ENCODE measurements around the gene KRTAP2-1. TPM values are rescaled to one million over a fixed set of nuclear protein-coding genes. Genes with fewer than 3 reads are reported as not detected.
"Not testable (repeated sequence)": the region's sequence is repeated elsewhere in the genome, so short reads cannot be mapped to it uniquely, and the experiment has no call there.

KRTAP2-1 gene
- total and polyA plus RNA-seq, 2 donors, result 0.05 TPM; not detected in 1

DNA sequence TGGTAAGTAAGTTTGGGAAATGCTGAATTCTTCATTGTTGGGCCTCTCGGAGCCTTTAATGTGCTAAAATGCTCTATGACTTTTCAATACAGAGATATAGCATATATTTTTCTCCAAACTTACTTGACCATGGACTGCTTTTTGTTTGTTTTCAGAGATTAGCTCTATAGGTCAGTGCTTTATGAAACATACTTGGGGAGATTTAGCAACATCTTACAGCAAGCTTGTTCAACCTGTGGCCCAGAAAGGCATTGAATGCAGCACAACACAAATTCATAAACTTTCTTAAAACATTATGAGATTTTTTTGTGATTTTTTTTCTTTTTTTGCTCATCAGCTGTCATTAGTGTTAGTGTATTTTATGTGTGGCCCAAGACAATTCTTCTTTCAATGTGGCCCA is 37.2 kb downstream of the KRTAP2-1 start:
- DNase-seq (ENCODE audit: low read depth in 6 of 9, low spot score in 9 of 9), result no peak
- no peak overlapping the region for H3K4me3 ChIP-seq (ENCODE audit: low read length in 2 of 2)
- H3K9me3 ChIP-seq (ENCODE audit: control insufficient read depth in 2 of 2, insufficient read depth in 1 of 2, low read length in 1 of 2), result no peaks in the 10 kb centered on the region
- H3K27me3 ChIP-seq (ENCODE audit: control insufficient read depth in 2 of 2, insufficient read depth in 1 of 2, low read length in 1 of 2), result peaks cover 0 to 2% of the 10 kb centered on the region in 2 donors
- 100% methylated on average over 1 of the region's 1 CpG for WGBS
- H3K27ac ChIP-seq (ENCODE audit: low read depth in 1 of 2, low read length in 1 of 2), result no peak overlapping the region
- H3K36me3 ChIP-seq (ENCODE audit: control insufficient read depth in 2 of 2, insufficient read depth in 2 of 2, low read length in 1 of 2), result no peaks in the 10 kb centered on the region
- no peaks in the 10 kb centered on the region for H3K4me1 ChIP-seq (ENCODE audit: control insufficient read depth in 2 of 2, insufficient read depth in 2 of 2, low read length in 2 of 2)

DNA sequence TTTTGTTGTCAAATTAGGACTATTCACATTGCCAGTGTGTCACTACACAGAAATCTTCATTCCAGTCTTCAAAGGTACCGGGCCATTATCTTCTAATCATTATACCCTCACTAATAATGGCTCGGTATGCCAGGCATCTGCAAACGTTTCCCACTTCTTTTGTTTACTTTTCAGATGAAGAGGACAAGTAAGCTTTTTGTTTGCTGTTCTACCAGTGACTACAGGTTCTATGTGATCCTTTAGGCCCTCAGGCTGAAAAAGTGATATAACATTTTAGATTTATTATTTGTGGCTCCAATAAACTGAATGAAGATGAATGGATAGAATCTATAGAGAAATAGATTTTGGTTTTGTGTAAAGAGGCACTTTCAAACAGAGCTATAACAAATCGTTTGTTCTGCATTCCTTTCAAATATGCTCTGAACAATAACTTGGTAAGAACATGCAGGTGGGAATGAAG is 37.8 kb downstream of the KRTAP2-1 start:
- Histone ChIP-seq H3K36me3 (ENCODE audit: control insufficient read depth in 2 of 2, insufficient read depth in 2 of 2, low read length in 1 of 2) (no peaks in the 10 kb centered on the region), H3K27me3 (ENCODE audit: control insufficient read depth in 2 of 2, insufficient read depth in 1 of 2, low read length in 1 of 2) (peaks cover 0 to 5% of the 10 kb centered on the region in 2 donors), H3K4me1 (ENCODE audit: control insufficient read depth in 2 of 2, insufficient read depth in 2 of 2, low read length in 2 of 2) (no peaks in the 10 kb centered on the region), H3K4me3 (ENCODE audit: low read length in 2 of 2) (no peak overlapping the region), H3K9me3 (ENCODE audit: control insufficient read depth in 2 of 2, insufficient read depth in 1 of 2, low read length in 1 of 2) (no peaks in the 10 kb centered on the region), H3K27ac (ENCODE audit: low read depth in 1 of 2, low read length in 1 of 2) (no peak overlapping the region)
- DNase-seq (ENCODE audit: low read depth in 6 of 9, low spot score in 9 of 9), result no peak
- 90% methylated on average over 4 of the region's 4 CpGs for WGBS

DNA sequence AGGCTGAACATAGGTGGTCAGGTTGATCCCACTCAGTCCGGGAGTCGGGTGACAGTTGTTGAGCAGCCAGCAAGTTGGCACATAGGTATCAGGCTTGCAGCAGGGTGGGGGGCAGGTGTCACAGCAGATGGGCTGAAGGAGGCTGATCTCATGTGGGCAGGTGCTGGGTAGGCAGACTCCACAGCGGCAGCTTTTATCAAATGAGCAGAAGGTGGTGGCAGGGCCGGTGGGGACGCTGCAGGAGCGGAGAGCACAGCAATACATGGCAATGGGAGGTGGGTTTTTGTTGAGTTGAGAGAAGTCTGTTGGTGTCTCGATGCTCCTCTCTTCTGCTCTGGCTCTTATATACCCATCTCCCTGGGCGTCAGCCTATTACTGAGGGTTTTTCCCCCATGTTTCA is 38.3 kb downstream of the KRTAP2-1 start, which contains the start of gene KRTAP3-1:
TSS of gene KRTAP3-1 (minus strand) at position 318 of the 400 bp plus-strand sequence. CDS start at position 264, 54 bp downstream.
- Histone ChIP-seq H3K4me3 (ENCODE audit: low read length in 2 of 2) (no peak within 1 kb of the TSS), H3K4me1 (ENCODE audit: control insufficient read depth in 2 of 2, insufficient read depth in 2 of 2, low read length in 2 of 2) (no peaks in the 10 kb centered on the region), H3K9me3 (ENCODE audit: control insufficient read depth in 2 of 2, insufficient read depth in 1 of 2, low read length in 1 of 2) (no peaks in the 10 kb centered on the region), H3K36me3 (ENCODE audit: control insufficient read depth in 2 of 2, insufficient read depth in 2 of 2, low read length in 1 of 2) (no peaks in the 10 kb centered on the region), H3K27me3 (ENCODE audit: control insufficient read depth in 2 of 2, insufficient read depth in 1 of 2, low read length in 1 of 2) (peaks cover 0 to 5% of the 10 kb centered on the region in 2 donors), H3K27ac (ENCODE audit: low read depth in 1 of 2, low read length in 1 of 2) (no peak within 1 kb of the TSS)
- no peak for DNase-seq (ENCODE audit: low read depth in 6 of 9, low spot score in 9 of 9)
- WGBS, result 98% methylated on average over 8 of the region's 8 CpGs

DNA sequence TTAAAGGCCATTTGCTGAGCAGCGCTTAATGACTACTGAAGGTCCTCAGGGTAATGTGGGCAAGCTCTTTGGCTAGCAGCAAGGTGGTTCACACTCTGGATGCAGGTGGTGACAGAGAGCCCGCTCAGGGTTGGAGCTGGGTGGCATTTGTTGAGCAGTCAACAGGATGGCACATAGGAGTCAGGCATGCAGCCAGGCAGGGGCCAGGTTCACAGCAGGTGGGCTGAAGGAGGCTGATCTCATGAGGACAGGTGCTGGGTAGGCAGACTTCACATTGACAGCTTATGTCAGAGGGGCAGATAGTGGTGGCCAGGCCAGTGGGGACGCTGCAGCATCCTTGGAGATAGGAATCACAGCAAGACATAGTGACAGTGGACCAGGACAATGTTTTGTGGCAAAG is 42.7 kb downstream of the KRTAP2-1 start:
- Histone ChIP-seq H3K36me3 (ENCODE audit: control insufficient read depth in 2 of 2, insufficient read depth in 2 of 2, low read length in 1 of 2) (no peaks in the 10 kb centered on the region), H3K9me3 (ENCODE audit: control insufficient read depth in 2 of 2, insufficient read depth in 1 of 2, low read length in 1 of 2) (no peaks in the 10 kb centered on the region), H3K4me3 (ENCODE audit: low read length in 2 of 2) (no peak overlapping the region), H3K27ac (ENCODE audit: low read depth in 1 of 2, low read length in 1 of 2) (no peak overlapping the region), H3K4me1 (ENCODE audit: control insufficient read depth in 2 of 2, insufficient read depth in 2 of 2, low read length in 2 of 2) (no peaks in the 10 kb centered on the region), H3K27me3 (ENCODE audit: control insufficient read depth in 2 of 2, insufficient read depth in 1 of 2, low read length in 1 of 2) (peaks cover 0 to 5% of the 10 kb centered on the region in 2 donors)
- 98% methylated on average over 3 of the region's 3 CpGs for WGBS
- DNase-seq (ENCODE audit: low read depth in 6 of 9, low spot score in 9 of 9), result no peak

DNA sequence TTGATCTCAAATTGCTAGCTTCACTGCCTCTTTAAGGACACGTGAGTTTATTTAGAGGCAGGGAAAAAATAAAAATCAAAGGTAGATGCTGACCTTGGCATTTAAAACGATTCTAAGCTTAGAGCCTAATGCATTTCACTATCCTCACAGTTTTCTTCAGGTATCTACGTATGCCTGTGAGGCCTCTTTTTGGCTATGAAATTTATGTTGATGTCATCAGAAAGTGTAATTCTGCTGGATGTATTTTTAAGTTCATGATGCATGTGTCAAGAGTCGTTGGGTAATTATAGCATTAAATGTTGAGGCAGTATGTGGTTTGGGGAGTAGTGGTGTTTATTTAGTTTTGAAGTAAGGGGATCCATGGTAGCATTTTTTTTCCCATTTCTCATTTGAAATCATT is 43.2 kb downstream of the KRTAP2-1 start:
- no peaks in the 10 kb centered on the region for H3K36me3 ChIP-seq (ENCODE audit: control insufficient read depth in 2 of 2, insufficient read depth in 2 of 2, low read length in 1 of 2)
- no peak for DNase-seq (ENCODE audit: low read depth in 6 of 9, low spot score in 9 of 9)
- peaks cover 0 to 5% of the 10 kb centered on the region in 2 donors for H3K27me3 ChIP-seq (ENCODE audit: control insufficient read depth in 2 of 2, insufficient read depth in 1 of 2, low read length in 1 of 2)
- 89% methylated on average over 4 of the region's 4 CpGs for WGBS
- H3K4me3 ChIP-seq (ENCODE audit: low read length in 2 of 2), result no peak overlapping the region
- H3K4me1 ChIP-seq (ENCODE audit: control insufficient read depth in 2 of 2, insufficient read depth in 2 of 2, low read length in 2 of 2), result no peaks in the 10 kb centered on the region
- no peak overlapping the region for H3K27ac ChIP-seq (ENCODE audit: low read depth in 1 of 2, low read length in 1 of 2)
- no peaks in the 10 kb centered on the region for H3K9me3 ChIP-seq (ENCODE audit: control insufficient read depth in 2 of 2, insufficient read depth in 1 of 2, low read length in 1 of 2)

DNA sequence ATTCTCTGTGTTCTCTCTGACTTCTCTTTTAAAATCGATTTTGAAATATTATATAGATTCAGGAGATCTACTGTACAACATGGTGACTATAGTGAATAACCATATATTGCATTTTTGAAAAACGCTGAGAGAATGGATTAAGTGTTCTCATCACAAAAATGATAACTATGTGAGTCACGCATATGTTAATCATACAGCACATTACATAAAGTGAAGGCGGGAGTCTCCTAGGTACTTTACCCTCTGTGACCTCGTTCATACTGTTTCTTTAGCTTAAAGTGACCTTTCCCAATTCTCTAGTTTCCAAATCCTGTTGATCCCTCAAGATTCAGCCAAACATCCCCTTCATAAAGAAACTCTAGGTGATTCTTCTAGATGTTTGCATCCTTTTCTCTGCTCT is 44.3 kb downstream of the KRTAP2-1 start:
- Histone ChIP-seq H3K4me1 (ENCODE audit: control insufficient read depth in 2 of 2, insufficient read depth in 2 of 2, low read length in 2 of 2) (no peaks in the 10 kb centered on the region), H3K27ac (ENCODE audit: low read depth in 1 of 2, low read length in 1 of 2) (no peak overlapping the region), H3K4me3 (ENCODE audit: low read length in 2 of 2) (no peak overlapping the region), H3K36me3 (ENCODE audit: control insufficient read depth in 2 of 2, insufficient read depth in 2 of 2, low read length in 1 of 2) (no peaks in the 10 kb centered on the region), H3K27me3 (ENCODE audit: control insufficient read depth in 2 of 2, insufficient read depth in 1 of 2, low read length in 1 of 2) (peaks cover 0 to 3% of the 10 kb centered on the region in 2 donors), H3K9me3 (ENCODE audit: control insufficient read depth in 2 of 2, insufficient read depth in 1 of 2, low read length in 1 of 2) (no peaks in the 10 kb centered on the region)
- WGBS, result 88% methylated on average over 5 of the region's 5 CpGs
- DNase-seq (ENCODE audit: low read depth in 6 of 9, low spot score in 9 of 9), result no peak

DNA sequence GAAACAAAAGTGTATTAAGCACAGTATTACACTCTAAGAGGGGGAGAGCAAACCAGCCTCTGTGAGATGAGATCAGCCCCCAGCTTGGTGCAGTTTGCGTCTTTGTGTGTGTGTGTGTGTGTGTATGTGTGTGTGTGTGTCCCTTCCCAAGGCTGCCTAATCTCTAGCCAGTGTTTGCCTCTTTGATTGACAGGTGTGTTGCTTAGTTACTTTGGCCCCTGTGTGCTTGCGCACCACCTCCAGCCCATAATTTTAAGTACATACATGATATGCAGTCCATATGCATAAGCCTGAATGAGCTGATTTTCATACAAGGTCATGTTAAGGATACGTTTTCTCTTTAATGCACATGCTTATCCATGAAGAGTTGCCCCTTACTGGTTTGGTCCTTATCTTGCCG is 45.3 kb downstream of the KRTAP2-1 start:
- Histone ChIP-seq H3K36me3 (ENCODE audit: control insufficient read depth in 2 of 2, insufficient read depth in 2 of 2, low read length in 1 of 2) (no peaks in the 10 kb centered on the region), H3K4me3 (ENCODE audit: low read length in 2 of 2) (no peak overlapping the region), H3K4me1 (ENCODE audit: control insufficient read depth in 2 of 2, insufficient read depth in 2 of 2, low read length in 2 of 2) (no peaks in the 10 kb centered on the region), H3K27me3 (ENCODE audit: control insufficient read depth in 2 of 2, insufficient read depth in 1 of 2, low read length in 1 of 2) (peaks cover 0 to 5% of the 10 kb centered on the region in 2 donors), H3K27ac (ENCODE audit: low read depth in 1 of 2, low read length in 1 of 2) (no peak overlapping the region), H3K9me3 (ENCODE audit: control insufficient read depth in 2 of 2, insufficient read depth in 1 of 2, low read length in 1 of 2) (no peaks in the 10 kb centered on the region)
- WGBS, result 86% methylated on average over 4 of the region's 4 CpGs
- DNase-seq (ENCODE audit: low read depth in 6 of 9, low spot score in 9 of 9), result no peak

DNA sequence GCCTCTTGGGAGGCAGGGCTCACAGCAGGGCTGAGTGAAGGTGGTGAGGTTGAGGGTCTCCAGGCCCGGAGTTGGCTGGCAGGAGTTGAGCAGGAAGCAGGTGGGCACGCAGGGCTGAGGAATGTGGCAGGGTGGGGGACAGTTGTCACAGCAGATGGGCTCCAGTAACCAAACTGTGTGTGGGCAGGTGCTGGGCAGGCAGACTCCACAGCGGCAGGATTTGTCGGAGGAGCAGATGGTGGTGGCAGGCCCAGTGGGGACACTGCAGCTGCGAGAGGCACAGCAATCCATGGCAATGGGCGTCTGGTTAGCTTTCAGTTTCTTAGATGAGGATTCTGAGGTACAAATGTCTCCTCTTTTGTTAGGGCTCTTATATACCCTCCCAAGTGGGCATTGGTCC is 47.6 kb downstream of the KRTAP2-1 start, which contains the start of gene KRTAP3-2:
TSS of gene KRTAP3-2 (minus strand) at position 344 of the 400 bp plus-strand sequence. CDS start at position 291, 53 bp downstream.
- not testable (repeated sequence) for H3K27me3 ChIP-seq (ENCODE audit: control insufficient read depth in 2 of 2, insufficient read depth in 1 of 2, low read length in 1 of 2); H3K4me3 ChIP-seq (ENCODE audit: low read length in 2 of 2); H3K36me3 ChIP-seq (ENCODE audit: control insufficient read depth in 2 of 2, insufficient read depth in 2 of 2, low read length in 1 of 2); H3K9me3 ChIP-seq (ENCODE audit: control insufficient read depth in 2 of 2, insufficient read depth in 1 of 2, low read length in 1 of 2); DNase-seq (ENCODE audit: low read depth in 6 of 9, low spot score in 9 of 9); H3K27ac ChIP-seq (ENCODE audit: low read depth in 1 of 2, low read length in 1 of 2); H3K4me1 ChIP-seq (ENCODE audit: control insufficient read depth in 2 of 2, insufficient read depth in 2 of 2, low read length in 2 of 2)
- 91% methylated on average over 6 of the region's 6 CpGs for WGBS

DNA sequence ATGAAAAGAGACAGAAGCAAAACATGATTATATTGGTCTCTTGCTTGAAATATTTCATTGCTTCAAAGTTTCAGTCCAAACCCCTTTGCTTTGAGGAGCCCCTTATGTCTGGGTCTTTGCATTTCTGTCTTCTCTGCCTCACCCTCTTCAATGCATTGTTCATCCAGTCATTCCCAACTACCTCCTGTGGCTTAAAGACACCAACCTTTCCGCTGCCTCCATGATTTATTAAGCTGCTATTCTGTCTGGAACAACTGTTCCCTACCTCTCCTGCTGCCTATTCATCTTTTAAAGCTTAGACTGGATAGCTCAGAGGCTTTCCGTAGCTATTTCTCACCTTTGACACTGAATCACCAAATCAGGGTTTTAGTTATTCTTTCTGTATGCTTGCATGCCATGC is 49.8 kb downstream of the KRTAP2-1 start:
- Histone ChIP-seq H3K4me1 (ENCODE audit: control insufficient read depth in 2 of 2, insufficient read depth in 2 of 2, low read length in 2 of 2) (no peaks in the 10 kb centered on the region), H3K9me3 (ENCODE audit: control insufficient read depth in 2 of 2, insufficient read depth in 1 of 2, low read length in 1 of 2) (no peaks in the 10 kb centered on the region), H3K27me3 (ENCODE audit: control insufficient read depth in 2 of 2, insufficient read depth in 1 of 2, low read length in 1 of 2) (peaks cover 0 to 2% of the 10 kb centered on the region in 2 donors), H3K4me3 (ENCODE audit: low read length in 2 of 2) (no peak overlapping the region), H3K27ac (ENCODE audit: low read depth in 1 of 2, low read length in 1 of 2) (no peak overlapping the region), H3K36me3 (ENCODE audit: control insufficient read depth in 2 of 2, insufficient read depth in 2 of 2, low read length in 1 of 2) (no peaks in the 10 kb centered on the region)
- WGBS, result 91% methylated on average over 2 of the region's 2 CpGs
- no peak for DNase-seq (ENCODE audit: low read depth in 6 of 9, low spot score in 9 of 9)
